ENCODE results near the gene RGL2. TPM values are rescaled to one million over a fixed set of nuclear protein-coding genes. Genes with fewer than 3 reads are reported as not detected.

Gene RGL2
- total RNA-seq, 1 experiment from 2014 or later = 48.8 TPM

GRCh38 chr6:33315793-33316602 lies 17.3 kb upstream of the RGL2 start:
- POLR2A ChIA-PET (ENCODE audit: low non-redundant PET) = no interaction called here
- no peaks in the 10 kb centered on the region for H3K9me3 ChIP-seq (ENCODE audit: low read depth, low read length, poor library complexity, severe bottlenecking)
- intact Hi-C loops (cut with micrococcal nuclease; ENCODE audit: unreplicated experiment) = loop anchor here (5.0 to 10.0 kb wide), 2 partner anchors 76 to 99 kb away; partner anchors contain the start of genes CUTA, KIFC1 and PHF1
- H3K27ac ChIP-seq (ENCODE audit: low read depth, low read length, poor library complexity, severe bottlenecking) = peak overlapping the region; percentile 18
- TF ChIP-seq CTCF (conservative IDR thresholded peaks at IDR 0.05; ENCODE audit: low read depth, low read length) (no peak), EZH2 (IDR thresholded peaks at IDR 0.05; ENCODE audit: borderline replicate concordance, low read depth, low read length, poor library complexity, severe bottlenecking) (no peak)
- H3K4me1 ChIP-seq (ENCODE audit: insufficient read depth, low read length, poor library complexity, severe bottlenecking) = peaks cover 32% of the 10 kb centered on the region
- H3K4me3 ChIP-seq (ENCODE audit: low read depth, low read length, poor library complexity, severe bottlenecking) = no peak overlapping the region
- CTCF ChIA-PET = interaction anchor here (0.6 kb wide), 1 partner anchor 68 kb away, joined by 3 read pairs; no protein-coding TSS in a partner anchor
- no peaks in the 10 kb centered on the region for H3K27me3 ChIP-seq (replicated peaks; ENCODE audit: insufficient read depth, low read depth, low read length, poor library complexity)
- BruUV-seq (replicated peaks) = no TSS peak
- peaks cover 30% of the 10 kb centered on the region for H3K36me3 ChIP-seq (ENCODE audit: insufficient read depth, low read length, poor library complexity, severe bottlenecking)
- DNase-seq (ENCODE audit: low spot score) = no peak

GRCh38 chr6:33314943-33315792 lies 16.4 kb upstream of the RGL2 start:
- Histone ChIP-seq H3K9me3 (ENCODE audit: low read depth, low read length, poor library complexity, severe bottlenecking) (no peaks in the 10 kb centered on the region), H3K36me3 (ENCODE audit: insufficient read depth, low read length, poor library complexity, severe bottlenecking) (peaks cover 28% of the 10 kb centered on the region), H3K27me3 (replicated peaks; ENCODE audit: insufficient read depth, low read depth, low read length, poor library complexity) (no peaks in the 10 kb centered on the region), H3K4me1 (ENCODE audit: insufficient read depth, low read length, poor library complexity, severe bottlenecking) (peaks cover 30% of the 10 kb centered on the region), H3K27ac (ENCODE audit: low read depth, low read length, poor library complexity, severe bottlenecking) (peak overlapping the region; percentile 82), H3K4me3 (ENCODE audit: low read depth, low read length, poor library complexity, severe bottlenecking) (peak overlapping the region; percentile 83)
- no TSS peak for BruUV-seq (replicated peaks)
- ChIA-PET POLR2A (ENCODE audit: low non-redundant PET) (no interaction called here), CTCF (no interaction called here)
- no peak for TF ChIP-seq CTCF (conservative IDR thresholded peaks at IDR 0.05; ENCODE audit: low read depth, low read length)
- peak; percentile 56 for DNase-seq (ENCODE audit: low spot score)
- intact Hi-C loops (cut with micrococcal nuclease; ENCODE audit: unreplicated experiment) = loop anchor here (1.0 to 10.0 kb wide), 3 partner anchors 16 to 100 kb away; partner anchors contain the start of genes CUTA, KIFC1 and PHF1

- no TSS peak for BruUV-seq (replicated peaks)
- TF ChIP-seq CTCF (conservative IDR thresholded peaks at IDR 0.05; ENCODE audit: low read depth, low read length) = no peak
- no peak for TF ChIP-seq EZH2 (IDR thresholded peaks at IDR 0.05; ENCODE audit: borderline replicate concordance, low read depth, low read length, poor library complexity, severe bottlenecking)
- CTCF ChIA-PET = no interaction called here
- DNase-seq (ENCODE audit: low spot score) = peak; percentile 80
- H3K4me1 ChIP-seq (ENCODE audit: insufficient read depth, low read length, poor library complexity, severe bottlenecking) = peaks cover 30% of the 10 kb centered on the region
- POLR2A ChIA-PET (ENCODE audit: low non-redundant PET) = no interaction called here
- H3K4me3 ChIP-seq (ENCODE audit: low read depth, low read length, poor library complexity, severe bottlenecking) = peak overlapping the region; percentile 83
- intact Hi-C loops (cut with micrococcal nuclease; ENCODE audit: unreplicated experiment) = loop anchor here (1.0 to 10.0 kb wide), 2 partner anchors 15 to 100 kb away; partner anchors contain the start of genes CUTA and PHF1
- H3K27ac ChIP-seq (ENCODE audit: low read depth, low read length, poor library complexity, severe bottlenecking) = peak overlapping the region; percentile 82
- H3K9me3 ChIP-seq (ENCODE audit: low read depth, low read length, poor library complexity, severe bottlenecking) = no peaks in the 10 kb centered on the region
- H3K27me3 ChIP-seq (replicated peaks; ENCODE audit: insufficient read depth, low read depth, low read length, poor library complexity) = no peaks in the 10 kb centered on the region
- H3K36me3 ChIP-seq (ENCODE audit: insufficient read depth, low read length, poor library complexity, severe bottlenecking) = peaks cover 24% of the 10 kb centered on the region
These were observed 15.8 kb upstream of the RGL2 start for GRCh38 chr6:33314515-33314942.
